Esophagus (tissue), 2 donors: ENCODE results near the gene VPS26B. TPM values are rescaled to one million over a fixed set of nuclear protein-coding genes. Genes with fewer than 3 reads are reported as not detected.
"Not testable (repeated sequence)": the region's sequence is repeated elsewhere in the genome, so short reads cannot be mapped to it uniquely, and the experiment has no call there.

Experiments used
- H3K27ac ChIP-seq, 2 donors: one replicate each; pipeline ENCODE4 v1.5.1; 2013; ENCODE audit warnings: low read depth in 2 of 2, mild to moderate bottlenecking in 2 of 2, inconsistent platforms in 1 of 2, low read length in 1 of 2, moderate library complexity in 1 of 2
- H3K27me3 ChIP-seq, 2 donors: one replicate each; pipeline ENCODE4 v1.6.1; 2013; ENCODE audit warnings: low read length in 2 of 2, control low read depth in 1 of 2, mild to moderate bottlenecking in 1 of 2; ENCODE audit not compliant: insufficient read depth in 2 of 2, control insufficient read depth in 1 of 2
- H3K36me3 ChIP-seq, 2 donors: one replicate each; pipeline ENCODE4 v1.6.1; 2013; ENCODE audit warnings: low read length in 1 of 2; ENCODE audit not compliant: control insufficient read depth in 2 of 2, insufficient read depth in 2 of 2
- H3K4me1 ChIP-seq, 2 donors: one replicate each; pipeline ENCODE4 v1.6.1; 2013; ENCODE audit warnings: low read length in 1 of 2; ENCODE audit not compliant: control insufficient read depth in 2 of 2, insufficient read depth in 2 of 2
- H3K4me3 ChIP-seq, 2 donors: one replicate each; pipeline ENCODE4 v1.5.1; 2013; ENCODE audit warnings: low read length in 2 of 2, mild to moderate bottlenecking in 2 of 2, low read depth in 1 of 2, moderate library complexity in 1 of 2
- H3K9me3 ChIP-seq, 2 donors: one replicate each; pipeline ENCODE4 v1.6.1; 2013; ENCODE audit warnings: mild to moderate bottlenecking in 2 of 2, low read depth in 1 of 2, low read length in 1 of 2, moderate library complexity in 1 of 2; ENCODE audit not compliant: control insufficient read depth in 2 of 2, insufficient read depth in 1 of 2
- WGBS, 2 donors: extraction: QIAGEN DNeasy Blood & Tissue Kit; methylation state at CpG; one replicate each; pipeline ENCODE4 v1.1.7; 2013; 5-methylcytosine and 5-hydroxymethylcytosine counted together
- polyA plus RNA-seq, 2 donors: library from polyadenylated mRNA; stranded (reverse); fragments of 200-250 nt; gene quantifications; one replicate each; pipeline ENCODE4 v1.2.3, GENCODE V29; 2013
- donor health status: healthy with polysubstance abuse.
- donor health status: Bipolar disorder and iron deficiency.

VPS26B gene
- polyA plus RNA-seq, 2 donors: 13.0 to 17.7 TPM

DNA sequence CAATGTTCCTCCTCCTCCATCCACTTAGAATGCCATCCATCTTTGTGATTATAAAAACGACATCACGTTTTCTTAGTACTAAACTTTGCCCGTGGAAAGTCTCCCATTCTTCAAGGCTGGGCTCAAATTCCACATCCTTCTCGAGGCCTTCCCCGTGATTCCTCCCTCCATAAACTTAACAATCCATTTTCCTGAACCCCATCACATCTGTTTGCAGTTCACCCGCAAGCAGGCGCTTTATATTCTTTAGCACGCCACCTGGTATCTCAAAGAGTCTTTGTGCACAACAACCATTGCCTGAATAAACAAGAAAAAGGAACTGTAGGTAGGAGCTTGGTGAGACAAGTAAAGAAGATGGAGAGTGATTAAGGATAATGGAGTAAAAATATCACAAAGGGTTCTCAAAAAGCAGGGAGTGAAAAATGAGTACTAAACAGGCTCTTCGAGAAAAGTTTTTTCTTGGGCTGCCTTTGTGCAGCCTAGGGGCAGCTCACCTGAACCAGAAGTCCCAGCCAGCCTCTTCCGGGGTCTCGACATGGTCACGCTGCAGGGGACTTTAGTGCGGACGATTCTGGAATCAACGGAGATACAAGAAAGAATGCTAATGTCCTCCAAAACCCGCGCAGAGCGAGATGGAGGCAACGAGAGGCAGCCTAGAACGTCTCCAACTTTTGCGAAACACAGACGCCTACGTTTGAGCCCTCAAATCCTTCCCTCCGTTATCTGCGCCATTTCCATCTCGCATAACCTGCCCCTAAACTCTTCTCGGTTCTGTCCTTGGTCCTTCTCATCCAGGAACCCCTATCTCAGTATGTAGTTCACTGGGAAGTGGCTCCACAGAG, 28.1 kb downstream of the VPS26B start:
- H3K27me3 ChIP-seq: no peaks in the 10 kb centered on the region
- 4% methylated on average over 27 of the region's 27 CpGs for WGBS, 2 donors
- H3K9me3 ChIP-seq: no peaks in the 10 kb centered on the region
- peak overlapping the region; percentile 81 to 97 for H3K4me3 ChIP-seq
- no peaks in the 10 kb centered on the region for H3K4me1 ChIP-seq
- peaks cover 12 to 19% of the 10 kb centered on the region in 2 donors for H3K36me3 ChIP-seq
- peak overlapping the region; percentile 1 to 47 for H3K27ac ChIP-seq

DNA sequence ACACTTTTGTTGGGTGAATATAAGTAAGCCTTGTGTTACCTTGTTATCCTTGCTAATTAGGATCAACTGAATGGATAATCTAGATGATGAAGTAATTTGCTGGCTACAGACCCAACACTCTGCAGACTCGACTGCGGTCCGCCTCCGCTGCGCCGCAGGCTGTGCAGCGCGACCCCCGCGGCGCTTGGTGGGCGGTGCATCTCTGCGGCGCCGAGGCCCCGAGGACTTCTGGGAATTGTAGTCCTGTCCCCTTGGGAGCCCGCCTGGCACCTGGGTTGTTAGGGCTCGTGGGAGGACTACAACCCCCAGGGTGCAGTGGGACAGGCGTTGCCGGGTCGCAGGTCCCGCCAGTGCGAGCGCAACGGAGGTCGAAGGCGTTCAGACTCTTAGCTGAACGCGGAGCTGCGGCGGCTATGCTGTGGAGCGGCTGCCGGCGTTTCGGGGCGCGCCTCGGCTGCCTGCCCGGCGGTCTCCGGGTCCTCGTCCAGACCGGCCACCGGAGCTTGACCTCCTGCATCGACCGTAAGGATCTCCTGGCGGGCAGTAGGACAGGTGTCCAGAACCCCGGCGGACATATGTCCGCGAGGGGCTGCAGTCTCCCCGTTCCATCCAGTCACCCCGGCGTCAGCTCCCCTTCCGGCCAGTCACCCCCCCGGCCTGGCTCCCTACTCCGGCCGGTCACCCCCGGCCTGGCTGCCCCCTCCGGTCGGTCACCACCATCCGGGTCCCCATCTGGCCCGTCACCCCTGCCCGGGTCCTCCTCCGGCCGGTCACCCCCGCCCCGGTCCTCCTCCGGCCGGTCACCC, 28.9 kb downstream of the VPS26B start, which contains the start of the genes ACAD8 and THYN1:
Gene ACAD8, plus strand, starts transcription at position 381 of the 806 bp plus-strand sequence. Its CDS starts 33 bp downstream, at position 414.
Gene THYN1, minus strand, starts transcription at position 165 of the 806 bp plus-strand sequence. CDS start 470 bp downstream, outside the sequence.
- Histone ChIP-seq H3K9me3 (no peaks in the 10 kb centered on the region), H3K4me3 (peak within 1 kb of the TSS; percentile 81 to 97), H3K27me3 (no peaks in the 10 kb centered on the region), H3K4me1 (no peaks in the 10 kb centered on the region), H3K36me3 (peaks cover 12 to 14% of the 10 kb centered on the region in 2 donors), H3K27ac (peak within 1 kb of the TSS; percentile 54 to 62)
- WGBS, 2 donors: 0 to 1% methylated on average over 46 to 70 of the region's 70 CpGs

DNA sequence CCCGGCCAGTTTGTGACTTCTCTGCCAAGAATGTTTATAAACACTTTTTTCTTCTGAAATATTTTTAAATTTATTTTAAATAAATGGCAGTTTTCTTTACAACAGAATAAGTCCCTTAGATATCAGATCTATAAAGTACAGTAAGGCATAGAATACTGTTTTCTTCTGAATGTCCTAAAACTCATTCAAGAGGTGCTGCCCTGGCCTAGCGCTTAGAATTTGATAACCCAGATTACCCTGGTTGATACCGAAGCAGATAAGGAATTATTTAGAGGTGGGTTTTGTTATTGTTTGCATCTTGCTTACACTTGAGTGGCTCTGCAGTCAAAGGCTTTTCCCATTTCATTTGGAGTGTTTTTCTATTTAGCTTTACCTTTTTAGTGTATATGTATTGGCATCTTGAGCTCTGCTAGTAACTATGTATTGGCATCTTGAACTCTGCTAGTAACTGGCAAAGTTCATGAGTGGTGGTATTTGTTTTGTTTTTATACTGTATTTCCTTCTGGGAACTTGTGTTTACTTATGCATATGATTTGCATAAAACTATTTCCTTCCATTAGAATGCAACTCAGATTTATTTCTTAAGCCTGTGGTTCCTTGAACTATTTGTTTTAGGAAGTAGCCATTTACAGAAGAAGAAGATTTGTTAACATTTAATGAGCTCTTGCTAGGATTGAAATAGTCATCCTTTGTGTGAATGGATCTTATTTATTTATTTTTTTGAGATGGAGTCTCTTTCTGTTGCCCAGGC, 30.1 kb downstream of the VPS26B start:
- Histone ChIP-seq H3K27ac (no peak overlapping the region), H3K27me3 (no peaks in the 10 kb centered on the region), H3K9me3 (no peaks in the 10 kb centered on the region), H3K4me1 (no peaks in the 10 kb centered on the region), H3K36me3 (peaks cover 5 to 16% of the 10 kb centered on the region in 2 donors), H3K4me3 (peak overlapping the region in 1 of 2 donors; percentile 97)
- 55 to 68% methylated on average over 3 of the region's 3 CpGs for WGBS, 2 donors

DNA sequence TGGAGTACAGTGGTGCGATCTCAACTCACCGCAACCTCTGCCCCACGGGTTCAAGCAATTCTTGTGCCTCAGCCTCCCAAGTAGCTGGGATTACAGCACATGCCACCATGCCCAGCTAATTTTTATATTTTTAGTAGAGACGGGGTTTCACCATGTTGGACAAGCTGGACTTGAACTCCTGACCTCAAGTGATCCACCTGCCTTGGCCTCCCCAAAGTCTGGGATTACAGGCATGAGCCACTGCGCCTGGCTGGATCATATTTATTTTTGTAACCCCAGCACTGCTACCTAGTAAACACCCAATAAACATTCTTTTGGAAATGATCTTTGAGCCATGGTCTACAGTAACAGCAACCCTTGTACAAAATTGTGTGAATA, 30.7 kb downstream of the VPS26B start:
- H3K27ac ChIP-seq, H3K27me3 ChIP-seq, H3K9me3 ChIP-seq, H3K4me3 ChIP-seq, H3K4me1 ChIP-seq: not testable (repeated sequence)
- whole genome bisulfite sequencing, 2 donors: 98% methylated on average over 5 of the region's 5 CpGs
- H3K36me3 ChIP-seq: peaks cover under 1 to 16% of the 10 kb centered on the region in 2 donors

DNA sequence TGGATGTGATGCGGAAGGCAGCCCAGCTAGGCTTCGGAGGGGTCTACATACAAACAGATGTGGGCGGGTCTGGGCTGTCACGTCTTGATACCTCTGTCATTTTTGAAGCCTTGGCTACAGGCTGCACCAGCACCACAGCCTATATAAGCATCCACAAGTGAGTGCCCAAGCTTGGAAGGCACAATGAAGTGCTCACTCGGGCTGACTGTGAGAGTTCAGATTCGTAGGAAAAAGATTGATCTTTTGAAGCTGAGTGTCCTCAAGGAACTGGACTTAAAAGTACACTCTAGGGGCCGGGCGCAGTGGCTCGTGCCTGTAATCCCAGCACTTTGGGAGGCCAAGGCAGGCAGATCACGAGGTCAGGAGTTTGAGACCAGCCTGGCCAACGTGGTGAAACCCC, 32.6 kb downstream of the VPS26B start:
- H3K4me1 ChIP-seq: no peaks in the 10 kb centered on the region
- 90 to 94% methylated on average over 11 of the region's 11 CpGs for WGBS, 2 donors
- H3K4me3 ChIP-seq: no peak overlapping the region
- H3K27me3 ChIP-seq: no peaks in the 10 kb centered on the region
- H3K9me3 ChIP-seq: no peaks in the 10 kb centered on the region
- no peak overlapping the region for H3K27ac ChIP-seq
- H3K36me3 ChIP-seq: peaks cover 5 to 24% of the 10 kb centered on the region in 2 donors

DNA sequence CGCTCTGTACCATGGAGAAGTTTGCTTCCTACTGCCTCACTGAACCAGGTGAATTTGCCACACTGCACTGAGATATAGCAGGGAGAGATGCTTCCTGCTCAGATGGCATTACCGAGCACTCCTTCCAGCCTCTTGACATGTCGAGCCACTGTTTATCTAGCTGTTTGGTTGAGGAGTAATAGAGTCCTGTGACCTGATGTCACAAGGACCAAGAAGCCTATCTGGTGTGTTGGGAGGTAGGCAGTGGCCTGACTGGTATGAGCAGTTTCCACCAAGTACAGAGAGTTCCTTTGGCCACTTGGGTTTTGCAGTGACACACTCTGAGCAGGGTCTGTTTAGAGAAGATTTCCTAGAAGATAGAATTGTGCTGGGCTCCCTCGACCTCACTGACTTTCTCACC, 34.1 kb downstream of the VPS26B start:
- H3K27ac ChIP-seq: no peak overlapping the region
- H3K36me3 ChIP-seq: peaks cover 9 to 35% of the 10 kb centered on the region in 2 donors
- no peaks in the 10 kb centered on the region for H3K27me3 ChIP-seq
- no peak overlapping the region for H3K4me3 ChIP-seq
- no peaks in the 10 kb centered on the region for H3K9me3 ChIP-seq
- WGBS, 2 donors: 84% methylated on average over 4 of the region's 4 CpGs
- H3K4me1 ChIP-seq: no peaks in the 10 kb centered on the region

DNA sequence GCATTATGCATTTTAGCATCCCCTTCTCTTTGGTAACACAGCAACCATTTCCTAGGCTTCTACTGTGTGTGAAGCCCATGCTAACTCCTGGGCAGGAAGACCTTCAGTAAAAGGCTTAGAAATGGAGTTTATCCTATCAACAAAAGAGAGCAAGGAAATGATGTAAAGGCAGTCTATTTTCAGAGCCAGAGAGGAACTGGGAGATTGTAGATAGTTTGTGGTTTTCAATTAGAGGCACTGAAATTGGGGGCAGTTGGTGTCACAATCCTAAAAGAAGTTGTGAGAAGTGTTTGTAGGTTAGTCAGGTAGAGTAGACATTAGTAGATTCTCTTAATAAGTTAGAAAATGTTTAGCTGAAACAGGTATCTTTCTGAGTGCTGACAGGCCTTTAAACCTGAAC, 36.0 kb downstream of the VPS26B start:
- H3K27me3 ChIP-seq: no peaks in the 10 kb centered on the region
- no peak overlapping the region for H3K4me3 ChIP-seq
- H3K27ac ChIP-seq: no peak overlapping the region
- H3K9me3 ChIP-seq: no peaks in the 10 kb centered on the region
- H3K4me1 ChIP-seq: no peaks in the 10 kb centered on the region
- peaks cover 9 to 35% of the 10 kb centered on the region in 2 donors for H3K36me3 ChIP-seq

DNA sequence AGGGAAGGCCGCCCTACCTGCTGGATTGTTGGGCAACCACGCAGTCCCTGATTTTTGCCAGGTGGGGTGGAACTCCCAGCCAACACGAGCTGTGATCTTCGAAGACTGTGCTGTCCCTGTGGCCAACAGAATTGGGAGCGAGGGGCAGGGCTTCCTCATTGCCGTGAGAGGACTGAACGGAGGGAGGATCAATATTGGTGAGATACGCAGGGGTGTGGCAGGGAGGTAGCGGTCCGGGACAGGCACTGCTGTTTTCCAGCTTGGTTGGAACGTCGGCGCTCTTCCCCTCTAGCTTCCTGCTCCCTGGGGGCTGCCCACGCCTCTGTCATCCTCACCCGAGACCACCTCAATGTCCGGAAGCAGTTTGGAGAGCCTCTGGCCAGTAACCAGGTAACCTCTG, 36.5 kb downstream of the VPS26B start:
- no peak overlapping the region for H3K4me3 ChIP-seq
- H3K9me3 ChIP-seq: no peaks in the 10 kb centered on the region
- H3K27me3 ChIP-seq: no peaks in the 10 kb centered on the region
- H3K27ac ChIP-seq: no peak overlapping the region
- no peaks in the 10 kb centered on the region for H3K4me1 ChIP-seq
- peaks cover 9 to 35% of the 10 kb centered on the region in 2 donors for H3K36me3 ChIP-seq
- WGBS, 2 donors: 89 to 93% methylated on average over 16 of the region's 16 CpGs
